CD14-positive monocyte (primary cell): ENCODE data around the gene CACNG3. TPM values are rescaled to one million over a fixed set of nuclear protein-coding genes. Genes with fewer than 3 reads are reported as not detected.

ENCODE experiments used
- DNase-seq, 3 donors: peaks; one replicate each; pipeline ENCODE4 v3.0.0-alpha.2; 2011 to 2022
- H2AFZ ChIP-seq: 2 replicates; pipeline ENCODE4 v1.6.0; 2012; ENCODE audit warnings: mild to moderate bottlenecking, low read depth, low read length, inconsistent platforms; ENCODE audit not compliant: insufficient read depth, poor library complexity, severe bottlenecking
- H3K27ac ChIP-seq, 2 donors: 1 replicate in 1 of 2; 2 replicates in 1 of 2; pipeline ENCODE4 v1.5.1; 2012 to 2013; ENCODE audit warnings: low read length in 2 of 2, control low read depth in 1 of 2, inconsistent platforms in 1 of 2, low read depth in 1 of 2, mild to moderate bottlenecking in 1 of 2
- H3K27me3 ChIP-seq, 2 donors: one replicate each; pipeline versions ENCODE4 v1.6.0 to v1.6.1; 2011 to 2013; ENCODE audit warnings: low read length in 2 of 2; ENCODE audit not compliant: control insufficient read depth in 2 of 2, insufficient read depth in 2 of 2
- H3K36me3 ChIP-seq, 2 donors: replicated peaks in 1 of 2; 1 replicate in 1 of 2; 2 replicates in 1 of 2; pipeline versions ENCODE4 v1.5.1 to v1.6.1; 2012 to 2013; ENCODE audit warnings: low read length in 2 of 2, control low read depth in 1 of 2, inconsistent platforms in 1 of 2, mild to moderate bottlenecking in 1 of 2; ENCODE audit not compliant: insufficient read depth in 2 of 2, control insufficient read depth in 1 of 2
- H3K4me1 ChIP-seq, 2 donors: 1 replicate in 1 of 2; 2 replicates in 1 of 2; pipeline versions ENCODE4 v1.5.1 to v1.6.1; 2012 to 2013; ENCODE audit warnings: low read length in 2 of 2, control low read depth in 1 of 2, inconsistent platforms in 1 of 2, mild to moderate bottlenecking in 1 of 2, moderate library complexity in 1 of 2; ENCODE audit not compliant: insufficient read depth in 2 of 2, control insufficient read depth in 1 of 2
- H3K4me2 ChIP-seq: replicated peaks from 2 replicates; pipeline ENCODE3; 2012; ENCODE audit warnings: low read length, moderate library complexity, mild to moderate bottlenecking; ENCODE audit not compliant: poor library complexity, severe bottlenecking; ENCODE audit errors: extremely low read depth
- H3K4me3 ChIP-seq, 3 experiments: fragments of 200-600 bp in 1 of 3; sonication (generic) in 1 of 3; replicated peaks in 1 of 3; 1 replicate in 2 of 3; 2 replicates in 1 of 3; pipeline ENCODE4 v1.5.1; 2011 to 2013; ENCODE audit warnings: low read length in 3 of 3, mild to moderate bottlenecking in 3 of 3, control low read depth in 2 of 3, low read depth in 2 of 3, inconsistent platforms in 1 of 3, moderate library complexity in 1 of 3
- H3K79me2 ChIP-seq: 2 replicates; pipeline ENCODE4 v1.6.0; 2012; ENCODE audit warnings: mild to moderate bottlenecking, control low read depth, inconsistent platforms, low read length, moderate library complexity; ENCODE audit not compliant: insufficient read depth
- H3K9ac ChIP-seq: 2 replicates; pipeline ENCODE4 v1.6.0; 2017; ENCODE audit warnings: low read length, mild to moderate bottlenecking; ENCODE audit not compliant: insufficient read depth, poor library complexity, severe bottlenecking
- H3K9me3 ChIP-seq, 2 donors: replicated peaks in 1 of 2; 1 replicate in 1 of 2; 2 replicates in 1 of 2; pipeline versions ENCODE4 v1.5.1 to v1.6.1; 2012 to 2013; ENCODE audit warnings: low read length in 2 of 2, control low read depth in 1 of 2; ENCODE audit not compliant: control insufficient read depth in 1 of 2, insufficient read depth in 1 of 2
- H4K20me1 ChIP-seq: 2 replicates; pipeline ENCODE4 v1.6.0; 2012; ENCODE audit warnings: mild to moderate bottlenecking, low read length, control low read depth, moderate library complexity; ENCODE audit not compliant: insufficient read depth
- H3K27ac Mint-ChIP-seq, 7 donors: one replicate each; pipeline ENCODE4 v1.8.0; 2020; ENCODE audit warnings: mild to moderate bottlenecking in 7 of 7, mixed read lengths in 7 of 7, moderate library complexity in 6 of 7, inconsistent platforms in 2 of 7
- H3K27me3 Mint-ChIP-seq, 3 donors: one replicate each; pipeline ENCODE4 v1.8.0; 2021 to 2022; ENCODE audit warnings: low read depth in 3 of 3, mild to moderate bottlenecking in 3 of 3, mixed read lengths in 3 of 3, moderate library complexity in 3 of 3, inconsistent platforms in 1 of 3
- H3K36me3 Mint-ChIP-seq, 2 donors: one replicate each; pipeline ENCODE4 v1.8.0; 2020; ENCODE audit warnings: mixed read lengths in 2 of 2, inconsistent platforms in 1 of 2, mild to moderate bottlenecking in 1 of 2
- H3K4me1 Mint-ChIP-seq: one replicate; pipeline ENCODE4 v1.8.0; 2020; ENCODE audit warnings: mild to moderate bottlenecking, mixed read lengths
- H3K4me3 Mint-ChIP-seq, 2 donors: one replicate each; pipeline ENCODE4 v1.8.0; 2020; ENCODE audit warnings: mild to moderate bottlenecking in 2 of 2, mixed read lengths in 2 of 2, moderate library complexity in 1 of 2
- H3K9me3 Mint-ChIP-seq, 7 donors: one replicate each; pipeline ENCODE4 v1.8.0; 2020 to 2022; ENCODE audit warnings: mixed read lengths in 7 of 7, mild to moderate bottlenecking in 6 of 7, moderate library complexity in 6 of 7, inconsistent platforms in 2 of 7
- WGBS: methylation state at CpG from one replicate; pipeline ENCODE4 v1.1.5; 2013; ENCODE audit warnings: missing lambda C conversion rate; ENCODE audit not compliant: insufficient coverage; 5-methylcytosine and 5-hydroxymethylcytosine counted together
- intact Hi-C, 2 donors: fragments of 100-400 bp; cut with micrococcal nuclease; formaldehyde crosslinking; loops; one replicate each; pipeline versions ENCODE4 v1.15.0 to v1.15.1; 2023
- polyA plus RNA-seq, 3 donors: library from polyadenylated mRNA; depleted of rRNA in 1 of 3; unstranded in 2 of 3; stranded (reverse) in 1 of 3; fragments of 300-500 nt in 2 of 3; fragments of >200 nt in 1 of 3; fragmentation: Illumina TruSeq in 2 of 3; gene quantifications; 1 replicate in 2 of 3; 2 replicates in 1 of 3; pipeline ENCODE4 v1.2.3, GENCODE V29; 2012 to 2021
- TF ChIP-seq, protein P1 (sequence below): fragments of 200-600 bp; IDR thresholded peaks from one replicate; pipeline ENCODE4 v1.8.0; 2022; ENCODE audit warnings: antibody characterized with exemption, mild to moderate bottlenecking

The CACNG3 gene
- polyA plus RNA-seq, 3 donors: not detected

DNA sequence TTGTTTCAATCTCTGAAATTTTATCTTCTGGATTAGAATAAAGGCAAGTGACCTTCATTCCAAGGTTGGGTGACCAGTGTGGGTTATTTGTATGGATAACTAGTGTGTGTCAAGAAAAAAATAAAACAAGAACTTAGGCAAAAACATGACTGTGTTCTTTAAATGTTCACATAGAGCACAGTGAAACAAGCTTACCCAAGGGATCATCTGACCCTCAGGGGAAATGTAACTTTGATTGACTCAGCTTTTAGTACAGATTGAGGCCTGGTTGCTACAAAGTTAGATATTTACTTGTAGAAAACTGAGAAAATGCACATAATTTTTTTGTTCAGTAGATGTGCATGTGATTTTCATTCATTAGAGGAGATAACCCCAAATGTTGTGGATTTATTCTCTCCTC, 6.7 kb downstream of the CACNG3 start:
- Mint-ChIP-seq H3K27me3 (peaks cover 4 to 7% (median 5%) of the 10 kb centered on the region in 3 donors), H3K27ac (no peak overlapping the region)
- TF ChIP-seq, protein P1, sequence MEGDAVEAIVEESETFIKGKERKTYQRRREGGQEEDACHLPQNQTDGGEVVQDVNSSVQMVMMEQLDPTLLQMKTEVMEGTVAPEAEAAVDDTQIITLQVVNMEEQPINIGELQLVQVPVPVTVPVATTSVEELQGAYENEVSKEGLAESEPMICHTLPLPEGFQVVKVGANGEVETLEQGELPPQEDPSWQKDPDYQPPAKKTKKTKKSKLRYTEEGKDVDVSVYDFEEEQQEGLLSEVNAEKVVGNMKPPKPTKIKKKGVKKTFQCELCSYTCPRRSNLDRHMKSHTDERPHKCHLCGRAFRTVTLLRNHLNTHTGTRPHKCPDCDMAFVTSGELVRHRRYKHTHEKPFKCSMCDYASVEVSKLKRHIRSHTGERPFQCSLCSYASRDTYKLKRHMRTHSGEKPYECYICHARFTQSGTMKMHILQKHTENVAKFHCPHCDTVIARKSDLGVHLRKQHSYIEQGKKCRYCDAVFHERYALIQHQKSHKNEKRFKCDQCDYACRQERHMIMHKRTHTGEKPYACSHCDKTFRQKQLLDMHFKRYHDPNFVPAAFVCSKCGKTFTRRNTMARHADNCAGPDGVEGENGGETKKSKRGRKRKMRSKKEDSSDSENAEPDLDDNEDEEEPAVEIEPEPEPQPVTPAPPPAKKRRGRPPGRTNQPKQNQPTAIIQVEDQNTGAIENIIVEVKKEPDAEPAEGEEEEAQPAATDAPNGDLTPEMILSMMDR: no peak

DNA sequence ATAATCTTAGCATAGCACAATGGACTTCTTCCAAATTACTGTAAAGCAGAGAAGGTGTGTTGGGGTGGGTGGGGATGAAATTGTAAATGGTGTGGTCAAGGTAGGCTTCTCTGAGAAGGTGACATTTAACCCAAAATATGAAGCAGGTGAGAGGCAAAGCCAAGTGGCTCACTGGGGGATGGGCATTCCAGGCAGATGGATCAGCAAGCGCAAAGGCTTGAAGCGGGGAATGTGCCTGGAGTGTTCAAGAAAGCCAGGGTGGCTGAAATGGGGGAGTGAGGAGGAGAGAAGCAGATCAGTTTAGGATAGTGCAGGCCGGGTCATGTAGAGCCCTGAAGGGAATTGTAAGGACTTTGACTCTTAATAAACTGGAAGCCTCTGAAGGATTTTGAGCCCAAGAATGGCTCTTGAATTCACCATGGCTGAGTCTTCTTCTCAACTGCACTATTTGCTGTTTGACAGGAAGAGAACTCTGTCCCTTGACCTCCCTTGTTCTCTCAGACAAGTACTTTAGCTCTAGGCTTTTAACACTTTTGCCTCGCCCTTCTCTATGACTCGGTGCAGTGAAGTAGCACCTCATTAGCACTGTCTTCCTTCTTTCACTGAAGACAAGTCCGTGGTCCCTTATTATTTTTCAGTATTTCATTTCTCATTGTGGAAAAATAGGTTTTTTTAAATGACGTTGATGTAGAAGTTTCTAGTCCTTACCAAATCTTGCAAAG, 14.7 kb downstream of the CACNG3 start:
- no peak overlapping the region for H3K9ac ChIP-seq
- peaks cover 18 to 20% of the 10 kb centered on the region in 2 donors for H3K27me3 ChIP-seq
- WGBS: 96% methylated on average over 4 of the region's 7 CpGs
- Mint-ChIP-seq H3K4me1 (peaks cover 18% of the 10 kb centered on the region), H3K4me3 (peak overlapping the region in 1 of 2 donors; percentile 65), H3K27me3 (peaks cover 18 to 26% (median 21%) of the 10 kb centered on the region in 3 donors), H3K9me3 (peaks cover 0 to 9% (median 3%) of the 10 kb centered on the region in 7 donors), H3K27ac (no peak overlapping the region), H3K36me3 (no peaks in the 10 kb centered on the region)
- TF ChIP-seq, protein P1: no peak
- H2AFZ ChIP-seq: no peak overlapping the region
- DNase-seq: no peak
- no peak overlapping the region for H3K4me2 ChIP-seq
- H3K27ac ChIP-seq: no peak overlapping the region
- H3K4me1 ChIP-seq: peaks cover 17 to 19% of the 10 kb centered on the region in 2 donors
- H4K20me1 ChIP-seq: no peaks in the 10 kb centered on the region
- no peaks in the 10 kb centered on the region for H3K79me2 ChIP-seq
- H3K9me3 ChIP-seq: no peaks in the 10 kb centered on the region
- H3K4me3 ChIP-seq: no peak overlapping the region
- H3K36me3 ChIP-seq: no peaks in the 10 kb centered on the region
- intact Hi-C loops: no loop called here

More for the DNA sequence above, 6.7 kb downstream of the CACNG3 start:
- no peaks in the 10 kb centered on the region for H3K4me1 ChIP-seq
- H2AFZ ChIP-seq: no peak overlapping the region
- no peaks in the 10 kb centered on the region for H4K20me1 ChIP-seq
- Mint-ChIP-seq H3K36me3 (no peaks in the 10 kb centered on the region), H3K4me3 (no peak overlapping the region), H3K4me1 (no peaks in the 10 kb centered on the region), H3K9me3 (peaks cover 0 to 11% (median 5%) of the 10 kb centered on the region in 7 donors)
- H3K9ac ChIP-seq: no peak overlapping the region
- H3K9me3 ChIP-seq: no peaks in the 10 kb centered on the region
- H3K36me3 ChIP-seq: no peaks in the 10 kb centered on the region
- no peak for DNase-seq
- no peak overlapping the region for H3K4me3 ChIP-seq
- no peaks in the 10 kb centered on the region for H3K27me3 ChIP-seq
- intact Hi-C loops: no loop called here
- no peaks in the 10 kb centered on the region for H3K79me2 ChIP-seq
- no peak overlapping the region for H3K4me2 ChIP-seq
- H3K27ac ChIP-seq: no peak overlapping the region
